Left ventricle myocardium inferior (tissue), 1 donor: Measurements from ENCODE around the gene TES. TPM values are rescaled to one million over a fixed set of nuclear protein-coding genes. Genes with fewer than 3 reads are reported as not detected.

ENCODE experiments used
- DNase-seq: peaks from one replicate; pipeline ENCODE4 v3.0.0-alpha.2; 2020
- H3K27ac ChIP-seq: fragments of 200-600 bp; replicated peaks from 2 replicates; pipeline ENCODE4 v1.8.0; 2021
- H3K27me3 ChIP-seq: fragments of 200-600 bp; 2 replicates; pipeline ENCODE4 v1.8.0; 2021; ENCODE audit warnings: low read depth
- H3K36me3 ChIP-seq: fragments of 200-600 bp; 2 replicates; pipeline ENCODE4 v1.8.0; 2021
- H3K4me1 ChIP-seq: fragments of 200-600 bp; 2 replicates; pipeline ENCODE4 v1.8.0; 2021
- H3K4me3 ChIP-seq: fragments of 200-600 bp; 2 replicates; pipeline ENCODE4 v1.8.0; 2021; ENCODE audit warnings: mild to moderate bottlenecking, moderate library complexity
- H3K9me3 ChIP-seq: fragments of 200-600 bp; replicated peaks from 2 replicates; pipeline ENCODE4 v1.8.0; 2021
- CTCF ChIP-seq: fragments of 200-600 bp; IDR thresholded peaks from 2 replicates; pipeline ENCODE4 v1.8.0; 2021; ENCODE audit warnings: antibody characterized with exemption, mild to moderate bottlenecking, borderline replicate concordance
- intact Hi-C: fragments of 100-400 bp; cut with micrococcal nuclease; formaldehyde crosslinking; loops from one replicate; pipeline ENCODE4 v1.11.0; 2022
- long read RNA-seq: library from polyadenylated mRNA; unstranded; transcript quantifications from one replicate; pipeline ENCODE4 v2.0.0, GENCODE V29; 2021
- total RNA-seq: library from RNA; stranded (reverse); fragmentation: NEBNext Ultra II Directional; extraction: Animal tissue kit (Norgen Biotek cat#: 25700); gene quantifications from one replicate; pipeline ENCODE4 v1.2.1, GENCODE V29; 2021
- donor health status: DM: no; HTN: yes; CAD: no; lungs with severe emphysema.

The TES gene, protein sequence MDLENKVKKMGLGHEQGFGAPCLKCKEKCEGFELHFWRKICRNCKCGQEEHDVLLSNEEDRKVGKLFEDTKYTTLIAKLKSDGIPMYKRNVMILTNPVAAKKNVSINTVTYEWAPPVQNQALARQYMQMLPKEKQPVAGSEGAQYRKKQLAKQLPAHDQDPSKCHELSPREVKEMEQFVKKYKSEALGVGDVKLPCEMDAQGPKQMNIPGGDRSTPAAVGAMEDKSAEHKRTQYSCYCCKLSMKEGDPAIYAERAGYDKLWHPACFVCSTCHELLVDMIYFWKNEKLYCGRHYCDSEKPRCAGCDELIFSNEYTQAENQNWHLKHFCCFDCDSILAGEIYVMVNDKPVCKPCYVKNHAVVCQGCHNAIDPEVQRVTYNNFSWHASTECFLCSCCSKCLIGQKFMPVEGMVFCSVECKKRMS
- total RNA-seq = 13.9 TPM
- long read RNA-seq, transcript TES-201 (7 exons, 2,782 nt) = major isoform, 25 of 28 reads
- long read RNA-seq, partial matches to known transcripts = 2 of 28 reads
- long read RNA-seq, other reads (novel, unspliced or antisense) = 0 of 28 reads

DNA sequence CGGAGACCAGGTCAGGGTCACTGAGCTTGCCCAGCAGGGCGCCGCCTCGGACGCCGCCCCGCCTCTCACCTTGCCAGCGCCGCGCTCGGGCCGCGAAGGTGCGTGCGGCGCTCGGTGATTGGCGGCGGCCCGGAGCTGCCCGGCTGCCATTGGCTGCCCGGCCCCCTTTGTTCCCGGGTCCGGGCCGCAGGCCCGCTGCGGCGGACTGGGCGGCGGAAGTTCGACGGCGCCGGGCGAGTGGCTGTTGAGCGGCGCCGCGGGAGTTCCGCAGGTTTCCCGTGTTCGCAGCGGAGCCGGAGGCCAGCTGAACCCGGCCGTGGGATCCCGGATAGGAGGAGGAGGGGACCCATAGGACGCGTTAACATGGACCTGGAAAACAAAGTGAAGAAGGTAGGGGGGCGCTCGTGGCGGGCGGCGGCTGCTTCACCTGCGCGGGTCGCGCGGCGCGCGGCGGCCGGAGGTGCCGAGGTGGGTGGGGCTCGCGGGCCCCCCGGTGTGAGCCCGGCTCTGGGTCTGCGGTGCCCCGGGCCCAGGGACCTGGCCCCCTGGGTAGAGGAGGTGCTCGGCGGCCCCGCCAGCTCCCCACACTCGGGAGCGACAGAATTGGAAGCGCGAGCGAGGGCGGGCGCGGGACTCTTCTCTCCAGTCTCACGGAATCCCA, at the start of gene TES:
TES (plus strand) TSS at position 195 of the 661 bp plus-strand sequence; CDS start at position 364, 169 bp downstream.
- Histone ChIP-seq H3K4me1 (peaks cover 52% of the 10 kb centered on the region), H3K4me3 (peak within 1 kb of the TSS; percentile 85), H3K36me3 (no peaks in the 10 kb centered on the region), H3K9me3 (no peaks in the 10 kb centered on the region), H3K27ac (peak within 1 kb of the TSS; percentile 94), H3K27me3 (no peaks in the 10 kb centered on the region)
- no peak for TF ChIP-seq CTCF
- intact Hi-C loops = no loop called here
- peak; percentile 68 for DNase-seq

- peaks cover 10% of the 10 kb centered on the region for H3K4me1 ChIP-seq
- no peaks in the 10 kb centered on the region for H3K36me3 ChIP-seq
- no peak for TF ChIP-seq CTCF
- no peak overlapping the region for H3K4me3 ChIP-seq
- no peak for DNase-seq
- intact Hi-C loops = no loop called here
- H3K27ac ChIP-seq = peak overlapping the region; percentile 5
- no peaks in the 10 kb centered on the region for H3K27me3 ChIP-seq
- H3K9me3 ChIP-seq = no peaks in the 10 kb centered on the region
These were observed 48.6 kb upstream of the TES start for GRCh38 chr7:116161728-116162127.

- Histone ChIP-seq H3K9me3 (no peaks in the 10 kb centered on the region), H3K4me1 (peaks cover 10% of the 10 kb centered on the region), H3K4me3 (no peak overlapping the region), H3K27me3 (no peaks in the 10 kb centered on the region), H3K36me3 (no peaks in the 10 kb centered on the region), H3K27ac (peak overlapping the region; percentile 5)
- intact Hi-C loops = no loop called here
- no peak for DNase-seq
- no peak for TF ChIP-seq CTCF
These were observed 48.1 kb upstream of the TES start for GRCh38 chr7:116162254-116162653.

GRCh38 chr7:116162992-116163391, 47.3 kb upstream of the TES start:
- Histone ChIP-seq H3K9me3 (no peaks in the 10 kb centered on the region), H3K36me3 (no peaks in the 10 kb centered on the region), H3K4me3 (no peak overlapping the region), H3K27me3 (no peaks in the 10 kb centered on the region), H3K27ac (no peak overlapping the region), H3K4me1 (peaks cover 10% of the 10 kb centered on the region)
- TF ChIP-seq CTCF = no peak
- intact Hi-C loops = no loop called here
- DNase-seq = no peak

GRCh38 chr7:116164552-116165306, 45.6 kb upstream of the TES start:
- no peaks in the 10 kb centered on the region for H3K36me3 ChIP-seq
- intact Hi-C loops = no loop called here
- no peaks in the 10 kb centered on the region for H3K9me3 ChIP-seq
- H3K27ac ChIP-seq = no peak overlapping the region
- H3K27me3 ChIP-seq = no peaks in the 10 kb centered on the region
- H3K4me1 ChIP-seq = peaks cover 10% of the 10 kb centered on the region
- DNase-seq = no peak
- TF ChIP-seq CTCF = no peak
- H3K4me3 ChIP-seq = no peak overlapping the region
